Dendritic cell treated with granulocyte-macrophage colony-stimulating factor and Interleukin-4, amounts not matched to agents 40 ng/mL and 50 ng/mL, for 4 days (primary cell): ENCODE results near the gene DLG5.

Experiments used
- H3K27ac Mint-ChIP-seq: one replicate; pipeline ENCODE4 v1.8.0; 2022; ENCODE audit warnings: mild to moderate bottlenecking, mixed read lengths
- H3K27me3 Mint-ChIP-seq: one replicate; pipeline ENCODE4 v1.8.0; 2022; ENCODE audit warnings: mild to moderate bottlenecking, mixed read lengths
- H3K36me3 Mint-ChIP-seq: one replicate; pipeline ENCODE4 v1.8.0; 2022; ENCODE audit warnings: low read depth, mixed read lengths
- H3K4me1 Mint-ChIP-seq: one replicate; pipeline ENCODE4 v1.8.0; 2022; ENCODE audit warnings: low read depth, mixed read lengths
- H3K4me3 Mint-ChIP-seq: one replicate; pipeline ENCODE4 v1.8.0; 2022; ENCODE audit warnings: mild to moderate bottlenecking, moderate library complexity, mixed read lengths
- H3K9me3 Mint-ChIP-seq: one replicate; pipeline ENCODE4 v1.8.0; 2022; ENCODE audit warnings: mixed read lengths
- intact Hi-C: fragments of 100-400 bp; cut with micrococcal nuclease; formaldehyde crosslinking; loops from one replicate; pipeline ENCODE4 v1.15.0; 2022

Gene DLG5

GRCh38 chr10:77850620-77851231 is 75.8 kb downstream of the DLG5 start:
- Mint-ChIP-seq H3K36me3 (no peaks in the 10 kb centered on the region), H3K4me3 (no peak overlapping the region), H3K27me3 (no peaks in the 10 kb centered on the region), H3K27ac (no peak overlapping the region), H3K4me1 (no peaks in the 10 kb centered on the region), H3K9me3 (no peaks in the 10 kb centered on the region)
- intact Hi-C loops: no loop called here

GRCh38 chr10:77849039-77849664 is 77.4 kb downstream of the DLG5 start:
- Mint-ChIP-seq H3K36me3 (no peaks in the 10 kb centered on the region), H3K9me3 (no peaks in the 10 kb centered on the region), H3K27me3 (no peaks in the 10 kb centered on the region), H3K4me1 (no peaks in the 10 kb centered on the region), H3K4me3 (no peak overlapping the region), H3K27ac (no peak overlapping the region)
- intact Hi-C loops: no loop called here

GRCh38 chr10:77846718-77847311 is 79.7 kb downstream of the DLG5 start:
- H3K9me3 Mint-ChIP-seq: no peaks in the 10 kb centered on the region
- H3K4me1 Mint-ChIP-seq: no peaks in the 10 kb centered on the region
- no peaks in the 10 kb centered on the region for H3K27me3 Mint-ChIP-seq
- H3K4me3 Mint-ChIP-seq: no peak overlapping the region
- H3K36me3 Mint-ChIP-seq: no peaks in the 10 kb centered on the region
- intact Hi-C loops: no loop called here
- H3K27ac Mint-ChIP-seq: no peak overlapping the region

GRCh38 chr10:77845451-77845850 is 81.1 kb downstream of the DLG5 start:
- H3K9me3 Mint-ChIP-seq: no peaks in the 10 kb centered on the region
- no peaks in the 10 kb centered on the region for H3K36me3 Mint-ChIP-seq
- H3K4me1 Mint-ChIP-seq: no peaks in the 10 kb centered on the region
- H3K27ac Mint-ChIP-seq: no peak overlapping the region
- intact Hi-C loops: no loop called here
- H3K27me3 Mint-ChIP-seq: no peaks in the 10 kb centered on the region
- no peak overlapping the region for H3K4me3 Mint-ChIP-seq

- Mint-ChIP-seq H3K27me3 (no peaks in the 10 kb centered on the region), H3K4me3 (no peak overlapping the region), H3K27ac (no peak overlapping the region), H3K4me1 (no peaks in the 10 kb centered on the region), H3K36me3 (no peaks in the 10 kb centered on the region), H3K9me3 (no peaks in the 10 kb centered on the region)
- intact Hi-C loops: no loop called here
Observed at GRCh38 chr10:77844713-77845445, 81.7 kb downstream of the DLG5 start.

GRCh38 chr10:77844177-77844576 is 82.4 kb downstream of the DLG5 start:
- no peak overlapping the region for H3K4me3 Mint-ChIP-seq
- H3K9me3 Mint-ChIP-seq: no peaks in the 10 kb centered on the region
- no peaks in the 10 kb centered on the region for H3K4me1 Mint-ChIP-seq
- no peaks in the 10 kb centered on the region for H3K27me3 Mint-ChIP-seq
- H3K27ac Mint-ChIP-seq: no peak overlapping the region
- H3K36me3 Mint-ChIP-seq: no peaks in the 10 kb centered on the region
- intact Hi-C loops: no loop called here

GRCh38 chr10:77843264-77843663 is 83.3 kb downstream of the DLG5 start:
- intact Hi-C loops: no loop called here
- no peaks in the 10 kb centered on the region for H3K27me3 Mint-ChIP-seq
- H3K36me3 Mint-ChIP-seq: no peaks in the 10 kb centered on the region
- no peaks in the 10 kb centered on the region for H3K4me1 Mint-ChIP-seq
- no peaks in the 10 kb centered on the region for H3K9me3 Mint-ChIP-seq
- H3K27ac Mint-ChIP-seq: no peak overlapping the region
- no peak overlapping the region for H3K4me3 Mint-ChIP-seq

- H3K36me3 Mint-ChIP-seq: no peaks in the 10 kb centered on the region
- intact Hi-C loops: no loop called here
- H3K4me1 Mint-ChIP-seq: no peaks in the 10 kb centered on the region
- H3K27me3 Mint-ChIP-seq: no peaks in the 10 kb centered on the region
- no peaks in the 10 kb centered on the region for H3K9me3 Mint-ChIP-seq
- H3K27ac Mint-ChIP-seq: no peak overlapping the region
- H3K4me3 Mint-ChIP-seq: no peak overlapping the region
Observed at GRCh38 chr10:77842652-77843212, 83.8 kb downstream of the DLG5 start.

GRCh38 chr10:77841711-77842375 is 84.7 kb downstream of the DLG5 start:
- Mint-ChIP-seq H3K36me3 (no peaks in the 10 kb centered on the region), H3K4me3 (no peak overlapping the region), H3K27ac (no peak overlapping the region), H3K4me1 (no peaks in the 10 kb centered on the region), H3K9me3 (no peaks in the 10 kb centered on the region), H3K27me3 (no peaks in the 10 kb centered on the region)
- intact Hi-C loops: no loop called here

GRCh38 chr10:77840636-77841035 is 85.9 kb downstream of the DLG5 start:
- H3K9me3 Mint-ChIP-seq: no peaks in the 10 kb centered on the region
- H3K27me3 Mint-ChIP-seq: no peaks in the 10 kb centered on the region
- no peak overlapping the region for H3K27ac Mint-ChIP-seq
- no peaks in the 10 kb centered on the region for H3K36me3 Mint-ChIP-seq
- no peak overlapping the region for H3K4me3 Mint-ChIP-seq
- intact Hi-C loops: no loop called here
- peaks cover 8% of the 10 kb centered on the region for H3K4me1 Mint-ChIP-seq

- Mint-ChIP-seq H3K4me3 (no peak overlapping the region), H3K4me1 (peaks cover 8% of the 10 kb centered on the region), H3K36me3 (no peaks in the 10 kb centered on the region), H3K27ac (peak overlapping the region; percentile 12), H3K9me3 (no peaks in the 10 kb centered on the region), H3K27me3 (no peaks in the 10 kb centered on the region)
- intact Hi-C loops: no loop called here
Observed at GRCh38 chr10:77837925-77838595, 88.5 kb downstream of the DLG5 start.

GRCh38 chr10:77837248-77837924 is 89.2 kb downstream of the DLG5 start:
- no peak overlapping the region for H3K4me3 Mint-ChIP-seq
- H3K27ac Mint-ChIP-seq: peak overlapping the region; percentile 12
- no peaks in the 10 kb centered on the region for H3K36me3 Mint-ChIP-seq
- no peaks in the 10 kb centered on the region for H3K27me3 Mint-ChIP-seq
- H3K9me3 Mint-ChIP-seq: no peaks in the 10 kb centered on the region
- intact Hi-C loops: no loop called here
- H3K4me1 Mint-ChIP-seq: peaks cover 8% of the 10 kb centered on the region

GRCh38 chr10:77836299-77836820 is 90.2 kb downstream of the DLG5 start:
- Mint-ChIP-seq H3K4me3 (no peak overlapping the region), H3K27ac (peak overlapping the region; percentile 81), H3K36me3 (no peaks in the 10 kb centered on the region), H3K4me1 (peaks cover 8% of the 10 kb centered on the region), H3K27me3 (no peaks in the 10 kb centered on the region), H3K9me3 (no peaks in the 10 kb centered on the region)
- intact Hi-C loops: no loop called here
